ENCODE results near the gene LRP3. TPM values are rescaled to one million over a fixed set of nuclear protein-coding genes. Genes with fewer than 3 reads are reported as not detected.

LRP3 gene
- total RNA-seq, 4 donors from 2014 or later, result 18.3 to 29.3 (median 25.1) TPM

GRCh38 chr19:33167438-33167837, 26.7 kb upstream of the LRP3 start:
- Histone ChIP-seq H3K27ac (no peak overlapping the region), H3K27me3 (no peaks in the 10 kb centered on the region), H3K4me1 (no peaks in the 10 kb centered on the region), H3K36me3 (no peaks in the 10 kb centered on the region), H3K4me3 (no peak overlapping the region), H3K9me3 (no peaks in the 10 kb centered on the region)
- DNase-seq (no peak), ATAC-seq (no peak)
- TF ChIP-seq POLR2A (IDR thresholded peaks at IDR 0.05) (no peak), CTCF (IDR thresholded peaks at IDR 0.05 in 4 of 5, conservative IDR thresholded peaks at IDR 0.05 in 1 of 5) (no peak)
- intact Hi-C loops (cut with DNase I; ENCODE audit: low total_unique reads), result no loop called here
- in situ Hi-C loops (cut with MboI; ENCODE audit: low sequenced_read_pairs in 4 of 4), result no loop called here

- DNase-seq (no peak), ATAC-seq (no peak)
- Histone ChIP-seq H3K4me3 (no peak overlapping the region), H3K9me3 (no peaks in the 10 kb centered on the region), H3K27me3 (no peaks in the 10 kb centered on the region), H3K4me1 (peaks cover 0 to 4% of the 10 kb centered on the region in 2 donors), H3K27ac (no peak overlapping the region), H3K36me3 (no peaks in the 10 kb centered on the region)
- in situ Hi-C loops (cut with MboI; ENCODE audit: low sequenced_read_pairs in 4 of 4) (no loop called here), intact Hi-C loops (cut with DNase I; ENCODE audit: low total_unique reads) (no loop called here)
- TF ChIP-seq POLR2A (IDR thresholded peaks at IDR 0.05) (no peak), CTCF (IDR thresholded peaks at IDR 0.05 in 4 of 5, conservative IDR thresholded peaks at IDR 0.05 in 1 of 5) (no peak)
These were observed 25.6 kb upstream of the LRP3 start for GRCh38 chr19:33168528-33168927.

- DNase-seq (no peak), ATAC-seq (no peak)
- Histone ChIP-seq H3K27me3 (no peaks in the 10 kb centered on the region), H3K4me3 (no peak overlapping the region), H3K27ac (no peak overlapping the region), H3K4me1 (peaks cover 12 to 18% of the 10 kb centered on the region in 2 donors), H3K36me3 (no peaks in the 10 kb centered on the region), H3K9me3 (no peaks in the 10 kb centered on the region)
- intact Hi-C loops (cut with DNase I; ENCODE audit: low total_unique reads), result loop anchor here (10.0 kb wide), 1 partner anchor 1503 kb away; the partner anchor contains the start of genes SCGB2B2 and ZNF302
- in situ Hi-C loops (cut with MboI; ENCODE audit: low sequenced_read_pairs in 4 of 4), result no loop called here
- TF ChIP-seq CTCF (IDR thresholded peaks at IDR 0.05 in 4 of 5, conservative IDR thresholded peaks at IDR 0.05 in 1 of 5), result no peak
- no peak for TF ChIP-seq POLR2A (IDR thresholded peaks at IDR 0.05)
These were observed 22.8 kb upstream of the LRP3 start for GRCh38 chr19:33171222-33171795.

GRCh38 chr19:33171916-33172359, 22.2 kb upstream of the LRP3 start:
- H3K36me3 ChIP-seq, result no peaks in the 10 kb centered on the region
- intact Hi-C loops (cut with DNase I; ENCODE audit: low total_unique reads), result loop anchor here (10.0 kb wide), 1 partner anchor 1503 kb away; the partner anchor contains the start of genes SCGB2B2 and ZNF302
- H3K4me1 ChIP-seq, result peaks cover 12 to 18% of the 10 kb centered on the region in 2 donors
- DNase-seq (no peak), ATAC-seq (no peak)
- no peak for TF ChIP-seq CTCF (IDR thresholded peaks at IDR 0.05 in 4 of 5, conservative IDR thresholded peaks at IDR 0.05 in 1 of 5)
- no peak for TF ChIP-seq POLR2A (IDR thresholded peaks at IDR 0.05)
- H3K9me3 ChIP-seq, result no peaks in the 10 kb centered on the region
- H3K4me3 ChIP-seq, result no peak overlapping the region
- H3K27ac ChIP-seq, result no peak overlapping the region
- H3K27me3 ChIP-seq, result no peaks in the 10 kb centered on the region
- in situ Hi-C loops (cut with MboI; ENCODE audit: low sequenced_read_pairs in 4 of 4), result no loop called here
